Measurements from ENCODE around the gene MYOC. TPM values are rescaled to one million over a fixed set of nuclear protein-coding genes. Genes with fewer than 3 reads are reported as not detected.
A peak's percentile ranks its signal among the peaks of the same experiment; 100 is the strongest.

Gene MYOC
- total and polyA plus RNA-seq, 4 donors = 0.11 to 1.8 (median 0.58) TPM

DNA sequence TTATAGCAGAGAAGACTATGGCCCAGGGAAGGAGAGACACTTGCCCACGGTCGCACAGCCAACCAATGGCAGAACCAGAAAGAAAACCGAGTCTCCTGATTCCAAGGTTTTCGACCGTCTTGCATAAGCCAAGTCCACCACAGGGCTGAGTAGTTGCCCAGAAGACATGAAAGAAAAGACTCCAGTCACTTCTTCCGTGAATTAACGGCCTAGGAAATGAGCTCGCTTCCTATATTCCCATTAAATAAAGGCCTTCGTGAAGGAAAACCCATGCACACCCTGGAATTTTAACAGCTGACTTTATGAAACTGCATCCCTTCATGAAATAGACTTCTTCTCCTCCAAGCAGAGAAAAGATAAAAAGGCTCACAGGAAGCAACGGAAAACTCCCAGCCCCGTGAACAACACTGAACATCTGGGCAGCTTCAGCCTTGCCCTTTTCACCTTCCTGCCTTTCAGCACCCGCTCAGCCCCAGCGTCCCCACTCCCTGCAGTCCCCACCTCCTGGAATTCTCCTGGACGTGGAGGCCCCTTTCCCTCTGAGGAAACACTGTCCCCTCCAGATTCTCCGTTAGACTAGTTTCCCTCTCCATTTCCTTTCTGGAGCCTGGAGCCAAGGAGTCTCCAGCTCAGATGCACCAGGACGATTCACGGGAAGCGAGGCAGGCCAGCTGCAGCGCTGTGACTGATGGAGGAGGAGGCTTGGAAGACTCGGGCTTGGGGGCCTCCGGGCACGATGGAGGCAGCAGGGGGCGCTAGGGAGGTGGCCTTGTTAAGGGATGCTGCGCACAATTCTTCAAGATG lies 2.7 kb upstream of the MYOC start:
- H3K36me3 ChIP-seq (ENCODE audit: control insufficient read depth in 4 of 4, insufficient read depth in 4 of 4, low read length in 4 of 4) = no peaks in the 10 kb centered on the region
- DNase-seq = peak; percentile 73 to 88 (median 81)
- WGBS, 2 donors = 19 to 28% methylated on average over 24 of the region's 24 CpGs

GRCh38 chr1:171654201-171654941 lies 1.9 kb upstream of the MYOC start:
- no peak overlapping the region for H3K4me3 ChIP-seq
- H3K27me3 ChIP-seq (ENCODE audit: control insufficient read depth in 3 of 3, insufficient read depth in 3 of 3, low read length in 2 of 3) = no peaks in the 10 kb centered on the region
- H3K36me3 ChIP-seq (ENCODE audit: control insufficient read depth in 4 of 4, insufficient read depth in 4 of 4, low read length in 4 of 4) = no peaks in the 10 kb centered on the region
- peak overlapping the region; percentile 62 to 86 for H3K27ac ChIP-seq (ENCODE audit: low read depth in 1 of 2, low read length in 1 of 2)
- ATAC-seq (ENCODE audit: insufficient read depth, low FRiP score) = no peak
- no peak for TF ChIP-seq CTCF (IDR thresholded peaks at IDR 0.05; ENCODE audit: control extremely low read depth, extremely low read depth)
- peak in 2 of 3 donors; percentile 39 to 43 for DNase-seq
- peaks cover 0 to 18% (median 10%) of the 10 kb centered on the region in 5 donors for H3K4me1 ChIP-seq (ENCODE audit: control insufficient read depth in 5 of 5, insufficient read depth in 5 of 5, low read length in 5 of 5)
- H3K9me3 ChIP-seq (ENCODE audit: control insufficient read depth in 4 of 4, insufficient read depth in 3 of 4, low read length in 3 of 4) = no peaks in the 10 kb centered on the region
- WGBS, 2 donors = 50 to 51% methylated on average over 8 of the region's 8 CpGs
- H3K9ac ChIP-seq (ENCODE audit: insufficient read depth in 1 of 2, low read length in 2 of 2) = peak overlapping the region in 1 of 2 donors; percentile 5

More for the DNA sequence above, 2.7 kb upstream of the MYOC start:
- Histone ChIP-seq H3K4me3 (no peak overlapping the region), H3K9me3 (ENCODE audit: control insufficient read depth in 4 of 4, insufficient read depth in 3 of 4, low read length in 3 of 4) (no peaks in the 10 kb centered on the region), H3K9ac (ENCODE audit: insufficient read depth in 1 of 2, low read length in 2 of 2) (no peak overlapping the region), H3K27ac (ENCODE audit: low read depth in 1 of 2, low read length in 1 of 2) (peak overlapping the region; percentile 62 to 86), H3K4me1 (ENCODE audit: control insufficient read depth in 5 of 5, insufficient read depth in 5 of 5, low read length in 5 of 5) (peaks cover 0 to 18% (median 10%) of the 10 kb centered on the region in 5 donors), H3K27me3 (ENCODE audit: control insufficient read depth in 3 of 3, insufficient read depth in 3 of 3, low read length in 2 of 3) (no peaks in the 10 kb centered on the region)
- no peak for TF ChIP-seq CTCF (IDR thresholded peaks at IDR 0.05; ENCODE audit: control extremely low read depth, extremely low read depth)
- ATAC-seq (ENCODE audit: insufficient read depth, low FRiP score) = no peak

DNA sequence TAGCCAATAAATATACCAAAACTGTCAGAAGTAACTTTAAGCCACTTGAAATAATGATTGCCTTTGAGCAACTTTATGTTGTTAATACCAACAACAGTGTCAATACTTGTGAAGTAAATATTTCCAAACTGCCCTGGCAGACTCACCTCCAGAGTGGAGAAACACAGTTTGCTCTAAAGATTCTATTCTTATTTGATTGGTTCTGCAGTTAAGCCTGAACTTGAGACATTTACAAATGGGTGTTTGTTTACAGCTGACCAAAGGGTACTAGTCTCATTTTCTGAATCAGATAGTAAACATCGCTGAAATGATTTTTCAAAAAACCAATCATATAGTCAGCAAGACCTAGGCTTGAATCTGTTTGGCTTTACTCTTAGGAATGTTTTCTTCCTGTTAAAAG lies 1.3 kb upstream of the MYOC start:
- no peaks in the 10 kb centered on the region for H3K9me3 ChIP-seq (ENCODE audit: control insufficient read depth in 4 of 4, insufficient read depth in 3 of 4, low read length in 3 of 4)
- H3K36me3 ChIP-seq (ENCODE audit: control insufficient read depth in 4 of 4, insufficient read depth in 4 of 4, low read length in 4 of 4) = no peaks in the 10 kb centered on the region
- DNase-seq = no peak
- ATAC-seq (ENCODE audit: insufficient read depth, low FRiP score) = no peak
- no peak overlapping the region for H3K4me3 ChIP-seq
- no peak overlapping the region for H3K9ac ChIP-seq (ENCODE audit: insufficient read depth in 1 of 2, low read length in 2 of 2)
- no peak for TF ChIP-seq CTCF (IDR thresholded peaks at IDR 0.05; ENCODE audit: control extremely low read depth, extremely low read depth)
- 53 to 65% methylated on average over 1 of the region's 1 CpG for WGBS, 2 donors
- H3K27me3 ChIP-seq (ENCODE audit: control insufficient read depth in 3 of 3, insufficient read depth in 3 of 3, low read length in 2 of 3) = no peaks in the 10 kb centered on the region
- H3K27ac ChIP-seq (ENCODE audit: low read depth in 1 of 2, low read length in 1 of 2) = no peak overlapping the region
- H3K4me1 ChIP-seq (ENCODE audit: control insufficient read depth in 5 of 5, insufficient read depth in 5 of 5, low read length in 5 of 5) = peaks cover 0 to 18% (median 10%) of the 10 kb centered on the region in 5 donors
